ENCODE data around the gene ABCA12. TPM values are rescaled to one million over a fixed set of nuclear protein-coding genes. Genes with fewer than 3 reads are reported as not detected.

The ABCA12 gene
- total RNA-seq, 1 experiment from 2014 or later, result 1.3 TPM

- TF ChIP-seq CEBPB (IDR thresholded peaks at IDR 0.05; ENCODE audit: low read depth) (no peak), SRF (IDR thresholded peaks at IDR 0.05; ENCODE audit: low read depth) (no peak), YY1 (IDR thresholded peaks at IDR 0.05; ENCODE audit: extremely low read depth, insufficient replicate concordance, low read depth, low read length) (no peak), CTCF (IDR thresholded peaks at IDR 0.05 in 2 of 3, conservative IDR thresholded peaks at IDR 0.05 in 1 of 3; ENCODE audit: borderline replicate concordance in 1 of 3, insufficient read depth in 1 of 3, low read depth in 2 of 3, low read length in 2 of 3) (no peak), TCF7L2 (IDR thresholded peaks at IDR 0.05; ENCODE audit: borderline replicate concordance, extremely low read depth, insufficient read depth, insufficient read length) (no peak)
Measured at GRCh38 chr2:214904634-214905033, 233.8 kb downstream of the ABCA12 start (continued).

- Histone ChIP-seq H3K4me2 (ENCODE audit: low read length) (no peak overlapping the region), H3K9ac (ENCODE audit: low read length) (no peak overlapping the region), H3K4me1 (ENCODE audit: control insufficient read depth in 1 of 2, insufficient read depth in 2 of 2, low read length in 2 of 2) (no peaks in the 10 kb centered on the region), H3K79me2 (ENCODE audit: insufficient read depth, low read length) (no peaks in the 10 kb centered on the region), H2AFZ (ENCODE audit: low read depth, low read length, poor library complexity, severe bottlenecking) (no peak overlapping the region), H3K27me3 (ENCODE audit: insufficient read depth, low read length) (no peaks in the 10 kb centered on the region), H3K9me3 (ENCODE audit: control insufficient read depth in 1 of 2, insufficient read depth in 1 of 2, low read depth in 1 of 2, low read length in 2 of 2) (no peaks in the 10 kb centered on the region), H3K9me2 (ENCODE audit: insufficient read depth) (no peaks in the 10 kb centered on the region), H3K27ac (ENCODE audit: low read depth, low read length) (no peak overlapping the region), H4K20me1 (ENCODE audit: insufficient read depth) (no peaks in the 10 kb centered on the region), H3K4me3 (replicated peaks in 1 of 2; ENCODE audit: low read depth in 1 of 2, low read length in 2 of 2) (no peak overlapping the region), H3K36me3 (ENCODE audit: control insufficient read depth in 1 of 2, insufficient read depth in 2 of 2, low read length in 2 of 2) (no peaks in the 10 kb centered on the region)
- intact Hi-C loops (cut with micrococcal nuclease), result no loop called here
- RAD21 ChIA-PET (ENCODE audit: low non-redundant PET in 1 of 2, low total read pairs in 2 of 2, uncharacterized antibody in 2 of 2, unreplicated experiment in 2 of 2), result no interaction called here
- ATAC-seq, result no peak
- POLR2A ChIA-PET, result no interaction called here
- CTCF ChIA-PET, result no interaction called here
- BruUV-seq (replicated peaks), result no TSS peak
- no peak for DNase-seq (ENCODE audit: low read depth, low spot score)
- TF ChIP-seq SRF (IDR thresholded peaks at IDR 0.05; ENCODE audit: low read depth) (no peak), CBX3 (IDR thresholded peaks at IDR 0.05; ENCODE audit: low read depth) (no peak), CTCF (IDR thresholded peaks at IDR 0.05 in 2 of 3, conservative IDR thresholded peaks at IDR 0.05 in 1 of 3; ENCODE audit: borderline replicate concordance in 1 of 3, insufficient read depth in 1 of 3, low read depth in 2 of 3, low read length in 2 of 3) (no peak), SIN3A (IDR thresholded peaks at IDR 0.05; ENCODE audit: low read depth) (no peak), TCF7L2 (IDR thresholded peaks at IDR 0.05; ENCODE audit: borderline replicate concordance, extremely low read depth, insufficient read depth, insufficient read length) (no peak), ZNF274 (IDR thresholded peaks at IDR 0.05; ENCODE audit: low read depth, low read length) (no peak), ZBTB33 (IDR thresholded peaks at IDR 0.05; ENCODE audit: extremely low read depth, insufficient replicate concordance, low read length) (no peak), EZH2 (IDR thresholded peaks at IDR 0.05) (no peak), POLR2AphosphoS5 (IDR thresholded peaks at IDR 0.05; ENCODE audit: low read depth, low read length) (no peak), MAX (IDR thresholded peaks at IDR 0.05) (no peak), POLR2A (IDR thresholded peaks at IDR 0.05; ENCODE audit: borderline replicate concordance, extremely low read depth, insufficient read depth, insufficient read length) (no peak)
Measured at GRCh38 chr2:214904176-214904575, 234.2 kb downstream of the ABCA12 start.

All from HCT116 (cell line).